SJCRH30 (cell line): ENCODE measurements around the gene ADCY10. TPM values are rescaled to one million over a fixed set of nuclear protein-coding genes. Genes with fewer than 3 reads are reported as not detected.
"Not testable (repeated sequence)": the region's sequence is repeated elsewhere in the genome, so short reads cannot be mapped to it uniquely, and the experiment has no call there.

Source experiments
- DNase-seq, 2 experiments: peaks; one replicate each; pipeline ENCODE4 v3.0.0-alpha.2; 2015 to 2020
- H3K27ac ChIP-seq: fragments of 250-450 bp; sonication (Bioruptor Pico); 2 replicates; pipeline ENCODE4 v1.5.1; 2020; ENCODE audit warnings: mild to moderate bottlenecking, moderate library complexity
- H3K27me3 ChIP-seq: fragments of 250-450 bp; sonication (Bioruptor Pico); 2 replicates; pipeline ENCODE4 v1.5.1; 2020; ENCODE audit warnings: mild to moderate bottlenecking, moderate library complexity
- H3K36me3 ChIP-seq: fragments of 250-450 bp; sonication (Bioruptor Pico); 2 replicates; pipeline ENCODE4 v1.5.1; 2020; ENCODE audit warnings: mild to moderate bottlenecking, moderate library complexity
- H3K4me1 ChIP-seq: fragments of 250-450 bp; sonication (Bioruptor Pico); 2 replicates; pipeline ENCODE4 v1.5.1; 2020; ENCODE audit warnings: mild to moderate bottlenecking, moderate library complexity
- H3K4me3 ChIP-seq: fragments of 250-450 bp; sonication (Bioruptor Pico); 2 replicates; pipeline ENCODE4 v1.5.1; 2020; ENCODE audit warnings: mild to moderate bottlenecking, moderate library complexity
- H3K9me3 ChIP-seq: fragments of 250-450 bp; sonication (Bioruptor Pico); replicated peaks from 2 replicates; pipeline ENCODE4 v1.5.1; 2020; ENCODE audit warnings: mild to moderate bottlenecking, moderate library complexity
- total RNA-seq: library from RNA; depleted of rRNA; stranded (reverse); fragments of >200 nt; shearing (Covaris generic); gene quantifications from 2 replicates; pipeline ENCODE4 v1.2.3, GENCODE V29; 2014

ADCY10 gene
- total RNA-seq, 1 experiment from 2014 or later = 0.38 TPM

DNA sequence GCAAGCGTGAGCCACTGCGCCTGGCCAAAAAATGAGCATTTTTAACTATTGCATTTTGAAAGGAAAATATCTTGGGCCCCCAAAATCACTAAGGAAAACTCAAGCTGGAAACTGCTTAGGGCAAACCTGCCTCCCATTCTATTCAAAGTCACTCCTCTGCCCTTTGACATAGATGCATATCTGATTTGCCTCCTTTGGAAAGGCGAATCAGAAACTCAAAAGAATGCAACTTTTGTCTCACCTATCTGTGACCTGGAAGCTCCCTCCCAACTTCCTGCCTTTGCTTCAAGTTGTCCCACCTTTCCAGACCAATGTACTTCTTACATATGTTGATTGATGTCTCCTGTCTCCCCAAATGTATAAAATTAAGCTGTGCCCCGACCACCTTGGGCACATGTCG, 83.3 kb downstream of the ADCY10 start:
- H3K27ac ChIP-seq, H3K4me1 ChIP-seq, H3K27me3 ChIP-seq, DNase-seq, H3K9me3 ChIP-seq, H3K36me3 ChIP-seq, H3K4me3 ChIP-seq: not testable (repeated sequence)

DNA sequence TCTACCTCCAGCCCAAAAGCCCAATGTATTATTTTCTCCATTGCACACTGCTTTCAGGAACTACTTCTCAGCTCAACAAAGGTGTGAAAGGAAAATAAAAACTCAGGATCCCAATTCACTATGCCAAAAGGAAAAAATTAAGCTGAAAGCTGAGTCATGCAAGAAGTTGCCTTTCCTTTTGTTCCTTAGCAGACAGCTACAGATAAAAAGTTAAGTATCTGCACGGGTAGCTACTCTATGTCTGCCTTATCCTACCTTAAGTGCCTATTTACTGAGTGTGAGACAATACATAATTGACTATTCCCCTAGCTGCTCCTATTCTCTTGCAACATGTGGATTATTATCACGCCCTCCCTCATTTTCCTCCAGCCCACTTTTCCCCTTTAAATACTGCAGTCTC, 84.1 kb downstream of the ADCY10 start:
- no peaks in the 10 kb centered on the region for H3K9me3 ChIP-seq
- no peak overlapping the region for H3K27ac ChIP-seq
- H3K4me3 ChIP-seq = no peak overlapping the region
- no peaks in the 10 kb centered on the region for H3K27me3 ChIP-seq
- H3K36me3 ChIP-seq = no peaks in the 10 kb centered on the region
- no peaks in the 10 kb centered on the region for H3K4me1 ChIP-seq
- DNase-seq = no peak

DNA sequence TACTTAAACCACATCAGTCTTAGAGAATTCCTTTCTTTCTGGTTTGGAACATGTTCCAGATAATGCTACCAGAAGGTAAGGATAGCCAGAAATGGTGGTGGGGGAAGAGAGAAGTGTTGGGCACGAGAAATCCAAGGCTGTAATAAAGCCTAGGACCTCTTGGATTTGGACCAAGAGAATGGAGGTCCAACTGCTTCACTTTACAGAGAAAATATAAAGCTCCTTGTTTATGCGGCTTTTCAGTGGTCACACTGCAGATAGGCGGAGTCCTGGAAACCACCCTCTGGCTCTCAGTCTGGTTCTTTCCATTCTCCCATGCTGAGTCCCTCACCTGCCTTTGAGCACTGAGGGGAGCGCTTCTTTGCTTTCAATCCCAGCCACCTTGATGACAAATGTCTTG, 87.8 kb downstream of the ADCY10 start:
- Histone ChIP-seq H3K9me3 (no peaks in the 10 kb centered on the region), H3K4me3 (no peak overlapping the region), H3K4me1 (peaks cover 10% of the 10 kb centered on the region; the same call in 1 of the 2 replicates), H3K27me3 (no peaks in the 10 kb centered on the region), H3K36me3 (no peaks in the 10 kb centered on the region), H3K27ac (no peak overlapping the region)
- DNase-seq = no peak

GRCh38 chr1:167825419-167826079, 88.4 kb downstream of the ADCY10 start:
- Histone ChIP-seq H3K4me3 (no peak overlapping the region), H3K9me3 (no peaks in the 10 kb centered on the region), H3K27ac (no peak overlapping the region), H3K36me3 (no peaks in the 10 kb centered on the region), H3K27me3 (no peaks in the 10 kb centered on the region), H3K4me1 (peaks cover 10% of the 10 kb centered on the region; the same call in 1 of the 2 replicates)
- DNase-seq = no peak

- DNase-seq = no peak
- Histone ChIP-seq H3K27ac (no peak overlapping the region), H3K27me3 (no peaks in the 10 kb centered on the region), H3K9me3 (no peaks in the 10 kb centered on the region), H3K4me3 (no peak overlapping the region), H3K4me1 (peaks cover 10% of the 10 kb centered on the region; the same call in 1 of the 2 replicates), H3K36me3 (no peaks in the 10 kb centered on the region)
These were observed 89.7 kb downstream of the ADCY10 start for GRCh38 chr1:167824163-167824794.

DNA sequence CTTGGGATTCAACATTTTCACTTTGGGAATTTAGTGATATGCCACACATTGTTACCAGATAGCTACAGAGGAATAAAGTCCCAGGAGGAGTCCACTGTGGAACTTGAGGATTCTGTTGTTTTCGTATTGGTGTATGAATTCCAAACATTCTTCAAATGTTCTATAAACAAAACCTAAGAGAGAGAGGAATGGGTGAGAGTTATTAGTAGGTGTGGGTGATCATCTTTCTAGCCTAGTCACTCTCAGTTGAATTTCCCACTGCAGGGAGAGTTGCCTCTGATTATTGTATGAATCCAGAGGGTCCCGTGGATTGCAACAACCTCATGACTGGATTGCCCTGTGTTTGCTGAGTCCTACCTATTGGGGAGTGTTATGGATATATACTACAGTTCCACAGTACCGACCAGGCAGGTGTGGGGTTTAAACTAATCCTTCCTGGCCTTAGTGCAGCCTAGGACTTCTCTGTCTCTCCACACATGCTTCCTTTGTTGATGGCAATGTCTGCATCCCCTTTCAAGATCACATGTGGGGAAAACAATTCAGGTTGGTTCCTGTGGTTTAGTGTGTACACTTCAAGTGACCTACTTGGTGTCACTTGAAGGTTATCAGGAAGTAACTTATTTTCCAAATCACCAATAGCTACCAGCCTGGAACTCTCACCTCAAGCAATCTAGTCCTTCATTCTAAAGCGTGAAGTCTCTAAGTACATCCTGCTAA, 91.8 kb downstream of the ADCY10 start:
- Histone ChIP-seq H3K4me1 (peaks cover 10% of the 10 kb centered on the region; the same call in 1 of the 2 replicates), H3K9me3 (no peaks in the 10 kb centered on the region), H3K27ac (no peak overlapping the region), H3K27me3 (no peaks in the 10 kb centered on the region), H3K4me3 (no peak overlapping the region), H3K36me3 (no peaks in the 10 kb centered on the region)
- DNase-seq = no peak

GRCh38 chr1:167821356-167821685, 92.6 kb downstream of the ADCY10 start:
- no peak for DNase-seq
- Histone ChIP-seq H3K4me3 (no peak overlapping the region), H3K4me1 (peaks cover 10% of the 10 kb centered on the region; the same call in 1 of the 2 replicates), H3K27me3 (no peaks in the 10 kb centered on the region), H3K27ac (no peak overlapping the region), H3K9me3 (no peaks in the 10 kb centered on the region), H3K36me3 (no peaks in the 10 kb centered on the region)

- Histone ChIP-seq H3K27ac (no peak overlapping the region), H3K9me3 (no peaks in the 10 kb centered on the region), H3K4me3 (no peak overlapping the region; the same call in 1 of the 2 replicates), H3K27me3 (no peaks in the 10 kb centered on the region), H3K36me3 (no peaks in the 10 kb centered on the region), H3K4me1 (peaks cover 10% of the 10 kb centered on the region; the same call in 1 of the 2 replicates)
- DNase-seq = no peak
These were observed 93.1 kb downstream of the ADCY10 start for GRCh38 chr1:167820684-167821355.

DNA sequence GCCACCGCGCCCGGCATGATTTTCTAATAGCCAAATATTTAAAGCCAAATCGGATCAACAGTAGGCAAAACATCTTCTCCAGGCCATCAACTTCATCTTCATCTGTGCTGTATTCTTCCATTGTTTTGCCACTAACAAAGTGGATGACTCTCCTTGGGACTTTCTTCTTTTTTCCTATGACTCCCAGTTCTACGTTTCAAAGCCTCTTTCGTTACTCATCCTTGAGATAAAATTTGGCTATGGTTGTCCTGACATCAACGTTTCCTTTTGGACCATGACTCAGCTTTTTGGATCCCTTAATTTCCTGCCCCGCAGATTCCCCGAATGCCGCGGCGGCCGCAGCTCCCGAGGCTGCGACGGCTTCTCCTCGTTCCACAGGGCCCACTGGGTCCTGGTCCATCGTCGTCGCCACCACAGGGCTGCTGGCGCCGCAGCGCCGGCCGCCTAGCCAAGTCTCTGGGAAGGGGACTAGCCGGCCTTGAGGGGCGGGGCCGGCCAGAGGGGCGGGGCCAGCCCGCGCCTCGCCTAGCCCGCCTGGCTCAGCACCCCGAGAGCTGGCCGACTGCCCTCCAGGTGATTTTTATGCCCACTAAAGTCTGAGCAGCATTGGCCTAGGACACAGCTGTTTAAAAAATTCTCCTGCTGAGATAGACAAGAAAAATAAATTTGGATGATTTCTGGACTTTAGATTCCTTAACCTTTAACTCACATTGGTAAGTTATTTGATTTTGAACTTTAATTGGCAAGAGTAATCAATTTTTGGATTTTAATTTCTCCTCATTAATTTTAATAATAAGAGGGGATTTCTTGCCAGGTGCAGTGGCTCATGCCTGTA, 93.9 kb downstream of the ADCY10 start:
- Histone ChIP-seq H3K9me3 (no peaks in the 10 kb centered on the region), H3K27ac (peak overlapping the region; percentile 46), H3K4me1 (peaks cover 10% of the 10 kb centered on the region; the same call in 1 of the 2 replicates), H3K4me3 (peak overlapping the region; percentile 42), H3K27me3 (no peaks in the 10 kb centered on the region), H3K36me3 (no peaks in the 10 kb centered on the region)
- peak; percentile 76 to 80 for DNase-seq

GRCh38 chr1:167815650-167816049, 98.3 kb downstream of the ADCY10 start:
- H3K27ac ChIP-seq = no peak overlapping the region
- H3K4me3 ChIP-seq = no peak overlapping the region
- peaks cover 3% of the 10 kb centered on the region; the same call in 1 of the 2 replicates for H3K9me3 ChIP-seq
- no peaks in the 10 kb centered on the region for H3K36me3 ChIP-seq
- H3K4me1 ChIP-seq = no peaks in the 10 kb centered on the region
- DNase-seq = no peak
- H3K27me3 ChIP-seq = no peaks in the 10 kb centered on the region

- Histone ChIP-seq H3K36me3 (no peaks in the 10 kb centered on the region), H3K4me1 (no peaks in the 10 kb centered on the region), H3K4me3 (no peak overlapping the region), H3K27ac (no peak overlapping the region), H3K27me3 (no peaks in the 10 kb centered on the region), H3K9me3 (peaks cover 3% of the 10 kb centered on the region; the same call in 1 of the 2 replicates)
- no peak for DNase-seq
These were observed 101.0 kb downstream of the ADCY10 start for GRCh38 chr1:167812972-167813371.

GRCh38 chr1:167808690-167809089, 105.2 kb downstream of the ADCY10 start:
- DNase-seq = no peak
- Histone ChIP-seq H3K4me1 (no peaks in the 10 kb centered on the region), H3K36me3 (no peaks in the 10 kb centered on the region), H3K27ac (no peak overlapping the region), H3K4me3 (no peak overlapping the region), H3K9me3 (peaks cover 1% of the 10 kb centered on the region; the same call in 1 of the 2 replicates), H3K27me3 (no peaks in the 10 kb centered on the region)

- Histone ChIP-seq H3K9me3 (no peaks in the 10 kb centered on the region; the same call in 1 of the 2 replicates), H3K4me1 (no peaks in the 10 kb centered on the region), H3K27ac (no peak overlapping the region), H3K4me3 (no peak overlapping the region), H3K36me3 (no peaks in the 10 kb centered on the region), H3K27me3 (no peaks in the 10 kb centered on the region)
- no peak for DNase-seq
These were observed 105.8 kb downstream of the ADCY10 start for GRCh38 chr1:167808104-167808503.

DNA sequence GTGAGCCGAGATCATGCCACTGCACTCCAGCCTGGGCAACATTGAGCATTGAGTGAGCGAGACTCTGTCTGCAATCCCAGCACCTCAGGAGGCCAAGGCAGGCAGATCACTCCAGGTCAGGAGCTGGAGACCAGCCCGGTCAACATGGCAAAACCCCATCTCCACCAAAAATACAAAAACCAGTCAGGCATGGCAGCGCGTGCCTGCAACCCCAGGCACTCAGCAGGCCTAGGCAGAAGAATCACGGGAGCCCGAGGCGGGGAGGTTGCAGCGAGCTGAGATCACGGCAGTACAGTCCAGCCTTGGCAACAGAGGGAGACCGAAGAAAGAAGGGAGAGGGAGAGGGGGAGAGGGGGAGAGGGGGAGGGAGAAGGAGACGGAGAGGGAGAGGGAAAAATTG, 107.3 kb downstream of the ADCY10 start:
- H3K4me3 ChIP-seq, H3K36me3 ChIP-seq, H3K4me1 ChIP-seq, H3K27ac ChIP-seq, H3K27me3 ChIP-seq, DNase-seq, H3K9me3 ChIP-seq: not testable (repeated sequence)
